Panc1 (cell line): ENCODE measurements around the gene SHLD1. TPM values are rescaled to one million over a fixed set of nuclear protein-coding genes. Genes with fewer than 3 reads are reported as not detected.
"Not testable (repeated sequence)": the region's sequence is repeated elsewhere in the genome, so short reads cannot be mapped to it uniquely, and the experiment has no call there.

ENCODE experiments used
- ATAC-seq: fragments of 200-7000 bp; cut with Tn5 transposase; 2 replicates; pipeline ENCODE4 v1.9.1; 2020; ENCODE audit warnings: mild to moderate bottlenecking, moderate library complexity
- BruUV-seq: library from RNA; stranded (reverse); fragments of 400-500 nt; replicated peaks from 2 replicates; lab custom pipeline; 2021; lab: Mats Ljungman, UMichigan
- CTCF ChIA-PET: fragments of 300-600 bp; sonication (Branson Sonifier 250); formaldehyde crosslinking; loops from one replicate; lab custom pipeline; 2022; ENCODE audit warnings: antibody characterized with exemption; lab: Charles Lee
- POLR2A ChIA-PET: fragments of 300-600 bp; sonication (Branson Sonifier 250); formaldehyde crosslinking; loops from one replicate; lab custom pipeline; 2022; ENCODE audit warnings: antibody characterized with exemption; lab: Charles Lee
- DNase-seq: peaks from one replicate; pipeline ENCODE4 v3.0.0-alpha.2; 2010; ENCODE audit warnings: low read depth, low spot score
- H3K27ac ChIP-seq: 2 replicates; pipeline ENCODE4 v1.5.1; 2011; ENCODE audit warnings: mild to moderate bottlenecking, low read length, inconsistent platforms
- H3K27me3 ChIP-seq: fragments of 200-500 bp; sonication (Bioruptor generic); 2 replicates; pipeline ENCODE4 v1.6.0; 2014; ENCODE audit warnings: low read length, inconsistent platforms; ENCODE audit not compliant: control insufficient read depth, insufficient read depth
- H3K36me3 ChIP-seq: fragments of 200-500 bp; sonication (Bioruptor generic); 2 replicates; pipeline ENCODE4 v1.5.1; 2014; ENCODE audit warnings: inconsistent platforms, mild to moderate bottlenecking, low read length, moderate library complexity; ENCODE audit not compliant: control insufficient read depth, insufficient read depth
- H3K4me1 ChIP-seq: 2 replicates; pipeline ENCODE4 v1.5.1; 2011; ENCODE audit warnings: inconsistent platforms, mild to moderate bottlenecking, low read length, moderate library complexity; ENCODE audit not compliant: control insufficient read depth, insufficient read depth
- H3K4me3 ChIP-seq, 2 experiments: 2 replicates each; pipeline ENCODE4 v1.5.1; 2011 to 2012; ENCODE audit warnings: low read depth in 2 of 2, low read length in 2 of 2, mild to moderate bottlenecking in 2 of 2, inconsistent platforms in 1 of 2, moderate library complexity in 1 of 2
- H3K9me3 ChIP-seq: fragments of 200-500 bp; sonication (Bioruptor generic); 2 replicates; pipeline ENCODE4 v1.5.1; 2014; ENCODE audit warnings: low read depth, mild to moderate bottlenecking, inconsistent platforms, low read length, moderate library complexity; ENCODE audit not compliant: control insufficient read depth, insufficient read depth
- CTCF ChIP-seq: fragments of 450-650 bp; IDR thresholded peaks from 2 replicates; pipeline ENCODE4 v1.5.1; 2017; ENCODE audit warnings: mild to moderate bottlenecking
- POLR2AphosphoS5 ChIP-seq: IDR thresholded peaks from 2 replicates; pipeline ENCODE4 v1.6.1; 2012; ENCODE audit warnings: mild to moderate bottlenecking, low read depth, low read length, moderate library complexity
- SIN3A ChIP-seq: IDR thresholded peaks from 2 replicates; pipeline ENCODE4 v1.6.1; 2012; ENCODE audit warnings: low read depth, mild to moderate bottlenecking, low read length, moderate library complexity, borderline replicate concordance; ENCODE audit not compliant: insufficient read depth
- TCF7L2 ChIP-seq: IDR thresholded peaks from 2 replicates; pipeline ENCODE4 v1.6.1; 2011; ENCODE audit warnings: mild to moderate bottlenecking, low read depth, low read length, inconsistent platforms
- in situ Hi-C: cut with HindIII; loops from 2 replicates; pipeline ENCODE4 v1.10.0; 2016; ENCODE audit warnings: low sequenced_read_pairs, low pct_unique_long_range_greater_than_20kb
- intact Hi-C: fragments of 100-400 bp; cut with micrococcal nuclease; formaldehyde crosslinking; loops from one replicate; pipeline ENCODE4 v1.10.0; 2022; ENCODE audit not compliant: unreplicated experiment
- total RNA-seq: library from RNA; stranded (reverse); gene quantifications from one replicate; pipeline ENCODE4 v1.2.1, GENCODE V29; 2021; ENCODE audit not compliant: unreplicated experiment
- TF ChIP-seq, protein P1 (sequence below), 2 experiments: IDR thresholded peaks; 2 replicates each; pipeline ENCODE4 v1.6.1; 2011 to 2012; ENCODE audit warnings: low read depth in 2 of 2, control low read depth in 1 of 2, low read length in 1 of 2, mild to moderate bottlenecking in 1 of 2, moderate library complexity in 1 of 2; ENCODE audit not compliant: insufficient read depth in 1 of 2

Gene SHLD1
- total RNA-seq, 1 experiment from 2014 or later, result 4.3 TPM

GRCh38 chr20:5737619-5737953, 12.6 kb upstream of the SHLD1 start:
- no peaks in the 10 kb centered on the region for H3K9me3 ChIP-seq
- ATAC-seq (no peak), DNase-seq (no peak)
- H3K27me3 ChIP-seq, result peaks cover 4% of the 10 kb centered on the region; the same call in 1 of the 2 replicates
- in situ Hi-C loops (no loop called here), intact Hi-C loops (no loop called here)
- no peaks in the 10 kb centered on the region for H3K4me1 ChIP-seq
- H3K4me3 ChIP-seq, result no peak overlapping the region
- no peak for TF ChIP-seq SIN3A
- TF ChIP-seq TCF7L2, result no peak
- no peak for TF ChIP-seq POLR2AphosphoS5
- TF ChIP-seq CTCF, result no peak
- no TSS peak for BruUV-seq
- H3K27ac ChIP-seq, result no peak overlapping the region
- ChIA-PET CTCF (no interaction called here), POLR2A (interaction anchor here (0.7 kb wide), 1 partner anchor 111 kb away, joined by 5 read pairs; no protein-coding TSS in a partner anchor)
- no peaks in the 10 kb centered on the region for H3K36me3 ChIP-seq

- in situ Hi-C loops, result no loop called here
- Histone ChIP-seq H3K36me3 (no peaks in the 10 kb centered on the region), H3K9me3 (no peaks in the 10 kb centered on the region), H3K27ac (no peak overlapping the region), H3K27me3 (peaks cover 4% of the 10 kb centered on the region; the same call in 1 of the 2 replicates), H3K4me1 (no peaks in the 10 kb centered on the region), H3K4me3 (no peak overlapping the region)
- no peak for ATAC-seq
- POLR2A ChIA-PET, result interaction anchor here (0.7 kb wide), 1 partner anchor 111 kb away, joined by 5 read pairs; no protein-coding TSS in a partner anchor
- no peak for DNase-seq
- TF ChIP-seq POLR2AphosphoS5 (no peak), TCF7L2 (no peak), CTCF (no peak), SIN3A (no peak)
- TF ChIP-seq, protein P1, sequence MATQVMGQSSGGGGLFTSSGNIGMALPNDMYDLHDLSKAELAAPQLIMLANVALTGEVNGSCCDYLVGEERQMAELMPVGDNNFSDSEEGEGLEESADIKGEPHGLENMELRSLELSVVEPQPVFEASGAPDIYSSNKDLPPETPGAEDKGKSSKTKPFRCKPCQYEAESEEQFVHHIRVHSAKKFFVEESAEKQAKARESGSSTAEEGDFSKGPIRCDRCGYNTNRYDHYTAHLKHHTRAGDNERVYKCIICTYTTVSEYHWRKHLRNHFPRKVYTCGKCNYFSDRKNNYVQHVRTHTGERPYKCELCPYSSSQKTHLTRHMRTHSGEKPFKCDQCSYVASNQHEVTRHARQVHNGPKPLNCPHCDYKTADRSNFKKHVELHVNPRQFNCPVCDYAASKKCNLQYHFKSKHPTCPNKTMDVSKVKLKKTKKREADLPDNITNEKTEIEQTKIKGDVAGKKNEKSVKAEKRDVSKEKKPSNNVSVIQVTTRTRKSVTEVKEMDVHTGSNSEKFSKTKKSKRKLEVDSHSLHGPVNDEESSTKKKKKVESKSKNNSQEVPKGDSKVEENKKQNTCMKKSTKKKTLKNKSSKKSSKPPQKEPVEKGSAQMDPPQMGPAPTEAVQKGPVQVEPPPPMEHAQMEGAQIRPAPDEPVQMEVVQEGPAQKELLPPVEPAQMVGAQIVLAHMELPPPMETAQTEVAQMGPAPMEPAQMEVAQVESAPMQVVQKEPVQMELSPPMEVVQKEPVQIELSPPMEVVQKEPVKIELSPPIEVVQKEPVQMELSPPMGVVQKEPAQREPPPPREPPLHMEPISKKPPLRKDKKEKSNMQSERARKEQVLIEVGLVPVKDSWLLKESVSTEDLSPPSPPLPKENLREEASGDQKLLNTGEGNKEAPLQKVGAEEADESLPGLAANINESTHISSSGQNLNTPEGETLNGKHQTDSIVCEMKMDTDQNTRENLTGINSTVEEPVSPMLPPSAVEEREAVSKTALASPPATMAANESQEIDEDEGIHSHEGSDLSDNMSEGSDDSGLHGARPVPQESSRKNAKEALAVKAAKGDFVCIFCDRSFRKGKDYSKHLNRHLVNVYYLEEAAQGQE (IDR thresholded peaks at IDR 0.05; ENCODE audit: insufficient read depth in 1 of 2, low read depth in 2 of 2, low read length in 1 of 2), result no peak
- intact Hi-C loops, result no loop called here
- CTCF ChIA-PET, result no interaction called here
- no TSS peak for BruUV-seq
These were observed 12.2 kb upstream of the SHLD1 start for GRCh38 chr20:5737966-5738365.

GRCh38 chr20:5740643-5741042, 9.6 kb upstream of the SHLD1 start:
- POLR2A ChIA-PET, BruUV-seq: not testable (repeated sequence)

More at GRCh38 chr20:5740643-5741042, 9.6 kb upstream of the SHLD1 start:
- DNase-seq, H3K36me3 ChIP-seq, CTCF ChIA-PET, H3K27me3 ChIP-seq, in situ Hi-C loops, intact Hi-C loops, H3K27ac ChIP-seq, H3K9me3 ChIP-seq, H3K4me3 ChIP-seq, H3K4me1 ChIP-seq, ATAC-seq: not testable (repeated sequence)
